Putamen (tissue), 1 donor: ENCODE data around the gene EFNA4.

Experiments
- DNase-seq: peaks from one replicate; pipeline ENCODE4 v3.0.0-alpha.2; 2016; ENCODE audit warnings: low spot score

EFNA4 gene

GRCh38 chr1:155033524-155033923 lies 30.0 kb upstream of the EFNA4 start, which contains the start of the genes DCST1 and DCST2:
Gene DCST1 (plus strand): TSS chr1:155033824. CDS start chr1:155034037, 213 bp downstream.
Gene DCST2 (minus strand): TSS chr1:155033781. CDS start chr1:155033701, 80 bp downstream.
- DNase-seq, result no peak

- DNase-seq, result no peak
Observed at GRCh38 chr1:155034318-155035208, 29.0 kb upstream of the EFNA4 start.

- DNase-seq, result no peak
Observed at GRCh38 chr1:155035936-155036335, 27.6 kb upstream of the EFNA4 start.

GRCh38 chr1:155037043-155037442 lies 26.5 kb upstream of the EFNA4 start:
- no peak for DNase-seq

GRCh38 chr1:155037851-155038441 lies 25.6 kb upstream of the EFNA4 start:
- no peak for DNase-seq

- no peak for DNase-seq
Observed at GRCh38 chr1:155038602-155039307, 24.8 kb upstream of the EFNA4 start.

- DNase-seq, result no peak
Observed at GRCh38 chr1:155039308-155039669, 24.3 kb upstream of the EFNA4 start.

- DNase-seq, result no peak
Observed at GRCh38 chr1:155040358-155041093, 23.0 kb upstream of the EFNA4 start.

GRCh38 chr1:155042789-155043188 lies 20.8 kb upstream of the EFNA4 start:
- no peak for DNase-seq

GRCh38 chr1:155043301-155043702 lies 20.2 kb upstream of the EFNA4 start:
- no peak for DNase-seq

- DNase-seq, result no peak
Observed at GRCh38 chr1:155043793-155044192, 19.7 kb upstream of the EFNA4 start.

- no peak for DNase-seq
Observed at GRCh38 chr1:155044365-155044764, 19.2 kb upstream of the EFNA4 start.

GRCh38 chr1:155044812-155045657 lies 18.5 kb upstream of the EFNA4 start:
- DNase-seq, result peak; percentile 77

- no peak for DNase-seq
Observed at GRCh38 chr1:155048449-155049334, 14.8 kb upstream of the EFNA4 start.

- no peak for DNase-seq
Observed at GRCh38 chr1:155049651-155050559, 13.6 kb upstream of the EFNA4 start.

- peak; percentile 74 for DNase-seq
Observed at GRCh38 chr1:155050560-155051341, 12.8 kb upstream of the EFNA4 start, which contains the start of gene ADAM15. Gene ADAM15 (plus strand): TSS chr1:155051316. CDS start chr1:155051387, 71 bp downstream.

GRCh38 chr1:155051342-155051776 lies 12.2 kb upstream of the EFNA4 start:
- no peak for DNase-seq
